Smooth muscle cell (in vitro differentiated cells): ENCODE measurements around the gene MTMR1. TPM values are rescaled to one million over a fixed set of nuclear protein-coding genes. Genes with fewer than 3 reads are reported as not detected.

Experiments
- DNase-seq: peaks from one replicate; lab custom pipeline; 2025; ENCODE audit not compliant: unreplicated experiment; lab: John Stamatoyannopoulos, UW
- H2AFZ ChIP-seq: fragments of 200-600 bp; sonication (generic); 2 replicates; pipeline ENCODE4 v1.6.0; 2016; ENCODE audit warnings: antibody characterized with exemption, low read depth, mild to moderate bottlenecking
- H3F3A ChIP-seq: fragments of 200-600 bp; sonication (generic); 2 replicates; pipeline ENCODE4 v1.6.0; 2017; ENCODE audit warnings: antibody characterized with exemption, low read depth
- H3K27ac ChIP-seq: fragments of 200-600 bp; sonication (generic); 2 replicates; pipeline ENCODE4 v1.5.1; 2016; ENCODE audit warnings: low read depth, mild to moderate bottlenecking
- H3K27me3 ChIP-seq: fragments of 200-600 bp; sonication (generic); 2 replicates; pipeline ENCODE4 v1.6.1; 2016; ENCODE audit warnings: low read depth, mild to moderate bottlenecking
- H3K36me3 ChIP-seq: fragments of 200-600 bp; sonication (generic); 2 replicates; pipeline ENCODE4 v1.5.1; 2016; ENCODE audit warnings: low read depth
- H3K4me1 ChIP-seq: fragments of 200-600 bp; sonication (generic); 2 replicates; pipeline ENCODE4 v1.5.1; 2016; ENCODE audit warnings: low read depth
- H3K4me2 ChIP-seq: fragments of 200-600 bp; sonication (generic); 2 replicates; pipeline ENCODE4 v1.6.0; 2016; ENCODE audit warnings: mild to moderate bottlenecking
- H3K4me3 ChIP-seq: fragments of 200-600 bp; sonication (generic); 2 replicates; pipeline ENCODE4 v1.5.1; 2016; ENCODE audit warnings: mild to moderate bottlenecking
- H3K79me2 ChIP-seq: fragments of 200-600 bp; sonication (generic); 2 replicates; pipeline ENCODE4 v1.6.0; 2016; ENCODE audit warnings: low read depth, mild to moderate bottlenecking
- H3K9ac ChIP-seq: fragments of 200-600 bp; sonication (generic); 2 replicates; pipeline ENCODE4 v1.6.0; 2016; ENCODE audit warnings: low read depth
- H3K9me3 ChIP-seq: fragments of 200-600 bp; sonication (generic); replicated peaks from 2 replicates; pipeline ENCODE4 v1.5.1; 2016; ENCODE audit warnings: low read depth
- H4K20me1 ChIP-seq: fragments of 200-600 bp; sonication (generic); 2 replicates; pipeline ENCODE4 v1.6.0; 2016; ENCODE audit warnings: low read depth
- CTCF ChIP-seq: fragments of 200-600 bp; sonication (generic); IDR thresholded peaks from 2 replicates; pipeline ENCODE4 v1.5.1; 2017; ENCODE audit warnings: borderline replicate concordance, mild to moderate bottlenecking, antibody characterized with exemption; ENCODE audit not compliant: insufficient read depth, poor library complexity, severe bottlenecking
- WGBS: methylation state at CpG from one replicate; pipeline ENCODE4 v1.1.7; 2016; ENCODE audit warnings: low lambda C conversion rate; 5-methylcytosine and 5-hydroxymethylcytosine counted together
- polyA plus RNA-seq: library from polyadenylated mRNA; unstranded; fragments of >200 nt; fragmentation: Nextera tagmentation; extraction: Ambion mirVana; gene quantifications from 2 replicates; pipeline ENCODE4 v1.2.1, GENCODE V29; 2016
- total RNA-seq: library from RNA; depleted of rRNA; stranded (reverse); fragments of >200 nt; gene quantifications from 2 replicates; pipeline ENCODE4 v1.2.3, GENCODE V29; 2014

MTMR1 gene
- total and polyA plus RNA-seq, 2 experiments from 2014 or later = 10.1 to 13.8 TPM

GRCh38 chrX:150655788-150656187 is 37.4 kb upstream of the MTMR1 start:
- Histone ChIP-seq H4K20me1 (no peaks in the 10 kb centered on the region), H3K36me3 (no peaks in the 10 kb centered on the region), H3K9me3 (peaks cover 5% of the 10 kb centered on the region), H3K27me3 (no peaks in the 10 kb centered on the region), H3F3A (no peaks in the 10 kb centered on the region), H3K4me1 (no peaks in the 10 kb centered on the region), H3K9ac (no peak overlapping the region), H3K4me2 (no peak overlapping the region), H3K4me3 (no peak overlapping the region), H2AFZ (no peak overlapping the region), H3K27ac (no peak overlapping the region), H3K79me2 (no peaks in the 10 kb centered on the region)
- 80% methylated on average over 2 of the region's 2 CpGs for WGBS
- DNase-seq = no peak
- no peak for TF ChIP-seq CTCF

- Histone ChIP-seq H3K9me3 (peaks cover 2% of the 10 kb centered on the region), H3K36me3 (no peaks in the 10 kb centered on the region), H3K79me2 (no peaks in the 10 kb centered on the region), H3K4me3 (no peak overlapping the region), H3F3A (no peaks in the 10 kb centered on the region), H2AFZ (no peak overlapping the region), H3K4me1 (no peaks in the 10 kb centered on the region), H4K20me1 (no peaks in the 10 kb centered on the region), H3K27me3 (no peaks in the 10 kb centered on the region), H3K9ac (no peak overlapping the region), H3K27ac (no peak overlapping the region), H3K4me2 (no peak overlapping the region)
- DNase-seq = no peak
- 90% methylated on average over 2 of the region's 2 CpGs for WGBS
- TF ChIP-seq CTCF = no peak
These were observed 30.1 kb upstream of the MTMR1 start for GRCh38 chrX:150663073-150663472.

- Histone ChIP-seq H3K27me3 (no peaks in the 10 kb centered on the region), H4K20me1 (no peaks in the 10 kb centered on the region), H3K4me1 (no peaks in the 10 kb centered on the region), H3K4me3 (no peak overlapping the region), H3K27ac (no peak overlapping the region), H3K9me3 (peaks cover 2% of the 10 kb centered on the region), H3K4me2 (no peak overlapping the region), H3K79me2 (no peaks in the 10 kb centered on the region), H2AFZ (no peak overlapping the region), H3K9ac (no peak overlapping the region), H3K36me3 (no peaks in the 10 kb centered on the region), H3F3A (no peaks in the 10 kb centered on the region)
- DNase-seq = no peak
- TF ChIP-seq CTCF = no peak
- WGBS = 67% methylated on average over 2 of the region's 2 CpGs
These were observed 28.9 kb upstream of the MTMR1 start for GRCh38 chrX:150664290-150664689.

GRCh38 chrX:150676221-150676620 is 17.0 kb upstream of the MTMR1 start:
- Histone ChIP-seq H3K27ac (no peak overlapping the region), H3K4me1 (no peaks in the 10 kb centered on the region), H3K4me2 (no peak overlapping the region), H3K36me3 (no peaks in the 10 kb centered on the region), H3K9me3 (peaks cover 4% of the 10 kb centered on the region), H3K79me2 (no peaks in the 10 kb centered on the region), H3K27me3 (no peaks in the 10 kb centered on the region), H4K20me1 (no peaks in the 10 kb centered on the region), H3K4me3 (no peak overlapping the region), H2AFZ (no peak overlapping the region), H3F3A (no peaks in the 10 kb centered on the region), H3K9ac (no peak overlapping the region)
- TF ChIP-seq CTCF = no peak
- 56% methylated on average over 2 of the region's 2 CpGs for WGBS
- no peak for DNase-seq
